Kidney (tissue), 14 donors: Measurements from ENCODE around the gene FECH. TPM values are rescaled to one million over a fixed set of nuclear protein-coding genes. Genes with fewer than 3 reads are reported as not detected.

Source experiments
- DNase-seq, 5 donors: peaks; one replicate each; pipeline ENCODE4 v3.0.0-alpha.2; 2013 to 2020
- FAIRE-seq: peaks from 2 replicates; lab custom pipeline; 2012; peaks lifted over from hg19 to GRCh38; lab: Jason Lieb, UNC
- H3K27ac ChIP-seq, 2 donors: one replicate each; pipeline ENCODE4 v1.7.0; 2013; ENCODE audit warnings: low read depth in 2 of 2, low read length in 2 of 2, inconsistent platforms in 1 of 2
- H3K27me3 ChIP-seq: one replicate; pipeline ENCODE4 v1.7.1; 2013; ENCODE audit warnings: low read length, inconsistent platforms; ENCODE audit not compliant: control insufficient read depth, insufficient read depth
- H3K36me3 ChIP-seq, 3 donors: one replicate each; pipeline versions ENCODE4 v1.7.0 to v1.7.1; 2013; ENCODE audit warnings: low read length in 3 of 3, control low read depth in 1 of 3, inconsistent platforms in 1 of 3; ENCODE audit not compliant: insufficient read depth in 3 of 3, control insufficient read depth in 2 of 3
- H3K4me1 ChIP-seq, 3 donors: one replicate each; pipeline versions ENCODE4 v1.7.0 to v1.7.1; 2013; ENCODE audit warnings: low read length in 3 of 3, inconsistent platforms in 1 of 3, low read depth in 1 of 3; ENCODE audit not compliant: control insufficient read depth in 2 of 3, insufficient read depth in 2 of 3
- H3K4me3 ChIP-seq, 3 donors: one replicate each; pipeline versions ENCODE4 v1.7.0 to v1.8.1; 2013; ENCODE audit warnings: low read length in 3 of 3, control low read depth in 1 of 3, inconsistent platforms in 1 of 3
- H3K9ac ChIP-seq, 3 donors: one replicate each; pipeline versions ENCODE4 v1.7.0 to v1.7.1; 2013; ENCODE audit warnings: low read length in 3 of 3, control low read depth in 1 of 3, inconsistent platforms in 1 of 3
- H3K9me3 ChIP-seq, 3 donors: one replicate each; pipeline versions ENCODE4 v1.7.0 to v1.7.1; 2013; ENCODE audit warnings: low read length in 3 of 3, control low read depth in 1 of 3, inconsistent platforms in 1 of 3; ENCODE audit not compliant: control insufficient read depth in 2 of 3, insufficient read depth in 1 of 3
- intact Hi-C: fragments of 100-400 bp; cut with DNase I; formaldehyde crosslinking; loops from one replicate; pipeline ENCODE4 v1.11.1; 2022
- polyA plus RNA-seq: library from polyadenylated mRNA; stranded (reverse); fragments of 350-450 nt; fragmentation: Illumina TruSeq; extraction: RNeasy Lipid Tissue Mini Kit (QIAGEN cat#74804); gene quantifications from one replicate; pipeline ENCODE4 v1.2.3, GENCODE V29; 2014; ENCODE audit warnings: low read depth, low replicate concordance; ENCODE audit not compliant: insufficient read depth
- total RNA-seq: library from RNA; stranded (reverse); fragmentation: NEBNext Ultra II Directional; extraction: Animal tissue kit (Norgen Biotek cat#: 25700); gene quantifications from one replicate; pipeline ENCODE4 v1.2.1, GENCODE V29; 2021
- TF ChIP-seq, protein P1 (sequence below): IDR thresholded peaks from 3 replicates; pipeline ENCODE4 v1.5.1; 2012; ENCODE audit warnings: mild to moderate bottlenecking, moderate library complexity, borderline replicate concordance; ENCODE audit not compliant: insufficient read depth; ENCODE audit errors: extremely low read depth
- donor health status: control.
- donor health status: control.
- donor health status: control.
- donor health status: control.
- donor health status: control.
- donor health status: DM: yes; HTN: yes; CAD: no.
- donor health status: Normal renal cell carcinoma (clear cell type).

Gene FECH
- total and polyA plus RNA-seq, 2 donors from 2014 or later = 32.5 to 36.9 TPM

DNA sequence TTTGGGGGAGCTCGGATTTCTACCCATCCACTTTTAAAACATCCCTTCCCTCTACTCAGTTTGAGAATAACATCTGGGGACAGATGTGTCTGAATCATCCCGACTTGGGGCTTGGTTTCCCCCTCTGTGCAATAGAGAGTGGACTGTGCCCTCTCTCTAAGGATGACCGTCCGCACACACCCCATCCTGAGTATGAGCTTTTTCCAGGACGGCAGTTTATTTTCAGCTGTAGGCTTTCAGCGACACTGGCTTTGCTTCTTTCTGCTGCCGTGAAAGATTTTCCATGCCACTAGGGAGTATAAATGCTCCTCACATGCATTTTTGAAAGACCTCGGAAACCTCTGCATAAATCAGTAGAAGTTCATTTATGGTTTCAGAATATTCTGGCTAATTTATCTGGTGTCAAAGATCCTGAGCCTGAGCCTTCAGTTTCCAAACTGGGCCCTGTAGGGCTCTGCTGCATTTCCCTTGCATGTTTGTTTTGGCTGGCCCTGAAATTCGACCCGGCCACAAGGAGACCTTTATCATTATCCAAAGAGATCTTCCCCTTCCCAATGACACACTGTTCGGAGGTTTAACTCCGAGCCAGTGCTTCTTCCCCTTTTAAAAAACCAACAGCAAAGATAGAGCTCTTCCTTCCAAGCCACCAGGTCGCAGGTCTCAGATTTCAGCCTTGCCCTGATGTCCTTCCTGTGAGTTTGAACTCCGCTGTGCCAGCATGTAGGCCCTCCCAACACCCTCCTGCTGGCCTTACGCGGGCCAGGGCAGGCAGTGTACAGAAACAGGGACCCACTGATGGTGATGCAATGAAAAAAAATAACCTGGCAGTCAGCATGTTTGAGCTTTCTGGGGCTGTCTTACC, 53.3 kb downstream of the FECH start:
- FAIRE-seq = no peak
- TF ChIP-seq, protein P1, sequence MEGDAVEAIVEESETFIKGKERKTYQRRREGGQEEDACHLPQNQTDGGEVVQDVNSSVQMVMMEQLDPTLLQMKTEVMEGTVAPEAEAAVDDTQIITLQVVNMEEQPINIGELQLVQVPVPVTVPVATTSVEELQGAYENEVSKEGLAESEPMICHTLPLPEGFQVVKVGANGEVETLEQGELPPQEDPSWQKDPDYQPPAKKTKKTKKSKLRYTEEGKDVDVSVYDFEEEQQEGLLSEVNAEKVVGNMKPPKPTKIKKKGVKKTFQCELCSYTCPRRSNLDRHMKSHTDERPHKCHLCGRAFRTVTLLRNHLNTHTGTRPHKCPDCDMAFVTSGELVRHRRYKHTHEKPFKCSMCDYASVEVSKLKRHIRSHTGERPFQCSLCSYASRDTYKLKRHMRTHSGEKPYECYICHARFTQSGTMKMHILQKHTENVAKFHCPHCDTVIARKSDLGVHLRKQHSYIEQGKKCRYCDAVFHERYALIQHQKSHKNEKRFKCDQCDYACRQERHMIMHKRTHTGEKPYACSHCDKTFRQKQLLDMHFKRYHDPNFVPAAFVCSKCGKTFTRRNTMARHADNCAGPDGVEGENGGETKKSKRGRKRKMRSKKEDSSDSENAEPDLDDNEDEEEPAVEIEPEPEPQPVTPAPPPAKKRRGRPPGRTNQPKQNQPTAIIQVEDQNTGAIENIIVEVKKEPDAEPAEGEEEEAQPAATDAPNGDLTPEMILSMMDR = no peak
- Histone ChIP-seq H3K4me1 (peaks cover 0 to 2% (median 2%) of the 10 kb centered on the region in 3 donors), H3K9ac (no peak overlapping the region), H3K4me3 (no peak overlapping the region), H3K27me3 (no peaks in the 10 kb centered on the region), H3K9me3 (no peaks in the 10 kb centered on the region), H3K27ac (no peak overlapping the region), H3K36me3 (no peaks in the 10 kb centered on the region)
- DNase-seq = peak in 4 of 5 donors; percentile 45 to 75 (median 65)
- intact Hi-C loops = no loop called here

DNA sequence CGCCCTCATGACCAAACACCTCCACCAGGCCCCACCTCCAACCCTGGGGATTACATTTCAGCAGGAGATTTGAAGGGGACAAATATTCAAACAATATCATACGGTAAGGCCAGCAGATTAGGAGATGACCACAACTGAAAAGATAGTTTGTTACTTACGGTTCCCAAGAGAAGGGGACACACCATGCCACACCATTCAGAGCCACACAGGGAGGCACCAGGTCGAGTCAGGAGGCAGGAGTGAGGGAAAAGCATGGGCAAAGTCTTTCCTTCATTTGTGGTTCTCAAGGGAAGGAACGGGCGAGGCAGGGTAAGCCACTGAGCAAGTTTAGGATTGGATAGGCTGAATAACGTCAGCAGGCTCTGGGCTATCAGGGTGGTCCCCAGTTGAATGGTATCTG, 57.4 kb downstream of the FECH start:
- TF ChIP-seq, protein P1 = no peak
- H3K36me3 ChIP-seq = no peaks in the 10 kb centered on the region

DNA sequence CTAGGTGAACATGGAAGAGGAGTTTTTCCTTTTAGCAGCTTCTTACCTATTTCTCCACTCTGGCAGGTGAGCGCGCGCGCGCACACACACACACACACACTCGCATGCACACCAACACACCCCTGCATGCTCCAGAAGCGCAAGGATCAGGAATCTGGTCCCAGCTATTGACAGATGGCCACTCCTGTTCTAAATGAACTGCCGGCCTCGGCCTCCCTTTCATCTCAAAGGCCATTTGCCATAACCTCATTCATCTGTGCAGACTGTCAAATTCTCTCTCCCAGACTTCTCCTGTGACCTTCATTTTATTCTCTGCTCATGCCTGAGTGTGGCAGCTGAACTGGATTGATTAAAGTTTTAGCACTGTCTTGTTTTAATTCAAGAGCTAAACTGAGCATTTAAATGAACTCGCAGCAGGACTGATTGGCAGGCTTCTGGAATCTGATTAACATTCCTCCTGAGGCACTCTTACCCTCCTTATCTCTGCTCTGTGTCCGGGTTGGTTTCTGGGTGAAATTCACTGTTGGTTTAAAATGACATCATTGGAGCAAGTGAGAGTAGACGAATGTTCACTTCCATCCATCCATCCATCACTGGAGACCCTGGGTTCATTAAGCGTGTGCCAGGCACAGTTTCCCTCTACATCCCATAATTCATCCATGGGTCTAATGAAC, 58.8 kb downstream of the FECH start:
- H3K36me3 ChIP-seq = no peaks in the 10 kb centered on the region
- FAIRE-seq = no peak
- TF ChIP-seq, protein P1 = no peak
- no peak overlapping the region for H3K9ac ChIP-seq
- DNase-seq = no peak
- peaks cover 0 to 15% (median 0%) of the 10 kb centered on the region in 3 donors for H3K9me3 ChIP-seq
- no peaks in the 10 kb centered on the region for H3K27me3 ChIP-seq
- intact Hi-C loops = no loop called here
- H3K4me1 ChIP-seq = no peaks in the 10 kb centered on the region
- no peak overlapping the region for H3K27ac ChIP-seq
- no peak overlapping the region for H3K4me3 ChIP-seq

More for the DNA sequence above, 57.4 kb downstream of the FECH start:
- Histone ChIP-seq H3K27me3 (no peaks in the 10 kb centered on the region), H3K4me3 (no peak overlapping the region), H3K4me1 (peaks cover 0 to 2% (median under 1%) of the 10 kb centered on the region in 3 donors), H3K27ac (no peak overlapping the region), H3K9me3 (peaks cover 0 to 15% (median 0%) of the 10 kb centered on the region in 3 donors), H3K9ac (no peak overlapping the region)
- DNase-seq (no peak), FAIRE-seq (no peak)
- intact Hi-C loops = no loop called here
